Ascending aorta (tissue), 2 donors: ENCODE results near the gene BUD31. TPM values are rescaled to one million over a fixed set of nuclear protein-coding genes. Genes with fewer than 3 reads are reported as not detected.

Experiments
- DNase-seq, 2 donors: peaks; one replicate each; pipeline ENCODE4 v3.0.0-alpha.2; 2019; ENCODE audit warnings: low spot score in 2 of 2
- H3K27ac ChIP-seq, 2 donors: fragments of 200-600 bp; sonication (generic); one replicate each; pipeline ENCODE4 v1.5.1; 2016 to 2017; ENCODE audit warnings: mild to moderate bottlenecking in 1 of 2
- H3K27me3 ChIP-seq: fragments of 200-600 bp; sonication (generic); one replicate; pipeline ENCODE4 v1.5.1; 2017
- H3K36me3 ChIP-seq, 2 donors: fragments of 200-600 bp; sonication (generic); one replicate each; pipeline ENCODE4 v1.5.1; 2016
- H3K4me1 ChIP-seq, 2 donors: fragments of 200-600 bp; sonication (generic); one replicate each; pipeline ENCODE4 v1.5.1; 2016 to 2017; ENCODE audit warnings: mild to moderate bottlenecking in 1 of 2
- H3K4me3 ChIP-seq, 2 donors: fragments of 200-600 bp; sonication (generic); one replicate each; pipeline ENCODE4 v1.5.1; 2016 to 2017; ENCODE audit warnings: mild to moderate bottlenecking in 1 of 2
- H3K9me3 ChIP-seq, 2 donors: fragments of 200-600 bp; sonication (generic); one replicate each; pipeline ENCODE4 v1.5.1; 2016
- CTCF ChIP-seq, 3 experiments: fragments of 200-600 bp in 2 of 3; fragments of 450-650 bp in 1 of 3; sonication (generic) in 2 of 3; IDR thresholded peaks; one replicate each; pipeline ENCODE4 v1.5.1; 2016 to 2019; ENCODE audit warnings: antibody characterized with exemption in 3 of 3, mild to moderate bottlenecking in 1 of 3, moderate library complexity in 1 of 3
- intact Hi-C: fragments of 100-400 bp; cut with DNase I; formaldehyde crosslinking; loops from one replicate; pipeline ENCODE4 v1.15.1; 2023
- total RNA-seq: library from RNA; depleted of rRNA; stranded (reverse); fragments of >200 nt; gene quantifications from one replicate; pipeline ENCODE4 v1.1.0, GENCODE V29; 2016

The BUD31 gene
- total RNA-seq, 1 donor from 2014 or later, result 41.3 TPM

GRCh38 chr7:99437946-99438572 lies 29.3 kb downstream of the BUD31 start:
- TF ChIP-seq CTCF (IDR thresholded peaks at IDR 0.05), result no peak
- H3K36me3 ChIP-seq, result peaks cover 8 to 17% of the 10 kb centered on the region in 2 donors
- DNase-seq, result no peak
- intact Hi-C loops, result loop anchor here (2.0 kb wide), 2 partner anchors 29 kb away; partner anchors contain the start of genes ATP5MF, BUD31 and PDAP1
- peak overlapping the region; percentile 85 to 87 for H3K27ac ChIP-seq
- H3K4me3 ChIP-seq, result peak overlapping the region; percentile 80 to 91
- no peaks in the 10 kb centered on the region for H3K9me3 ChIP-seq
- H3K27me3 ChIP-seq, result no peaks in the 10 kb centered on the region
- H3K4me1 ChIP-seq, result peaks cover 5 to 22% of the 10 kb centered on the region in 2 donors

- H3K4me1 ChIP-seq, result peaks cover 5 to 22% of the 10 kb centered on the region in 2 donors
- no peaks in the 10 kb centered on the region for H3K9me3 ChIP-seq
- intact Hi-C loops, result loop anchor here (2.0 kb wide), 2 partner anchors 28 to 30 kb away; partner anchors contain the start of genes ATP5MF, BUD31 and PDAP1
- peak within 1 kb of the TSS; percentile 85 to 87 for H3K27ac ChIP-seq
- TF ChIP-seq CTCF (IDR thresholded peaks at IDR 0.05), result no peak
- DNase-seq, result peak; percentile 79 to 97
- H3K27me3 ChIP-seq, result no peaks in the 10 kb centered on the region
- peak within 1 kb of the TSS; percentile 80 to 91 for H3K4me3 ChIP-seq
- H3K36me3 ChIP-seq, result peaks cover 10 to 13% of the 10 kb centered on the region in 2 donors
Measured at GRCh38 chr7:99438573-99439480, 30.1 kb downstream of the BUD31 start, which contains the start of the genes CPSF4 and PTCD1. Gene CPSF4, plus strand, starts transcription at chr7:99438943. Its CDS starts 140 bp downstream, at chr7:99439083. Gene PTCD1, minus strand, starts transcription at chr7:99438798. Its CDS starts 3,556 bp downstream, at chr7:99435242.

GRCh38 chr7:99440195-99440594 lies 31.4 kb downstream of the BUD31 start:
- no peak for TF ChIP-seq CTCF (IDR thresholded peaks at IDR 0.05)
- no peak for DNase-seq
- H3K36me3 ChIP-seq, result peaks cover 5 to 12% of the 10 kb centered on the region in 2 donors
- H3K4me3 ChIP-seq, result peak overlapping the region; percentile 80 to 91
- intact Hi-C loops, result no loop called here
- H3K4me1 ChIP-seq, result peaks cover 5 to 22% of the 10 kb centered on the region in 2 donors
- no peaks in the 10 kb centered on the region for H3K9me3 ChIP-seq
- H3K27ac ChIP-seq, result peak overlapping the region in 1 of 2 donors; percentile 85
- no peaks in the 10 kb centered on the region for H3K27me3 ChIP-seq

- H3K27ac ChIP-seq, result no peak overlapping the region
- H3K27me3 ChIP-seq, result no peaks in the 10 kb centered on the region
- intact Hi-C loops, result no loop called here
- no peak for DNase-seq
- H3K4me3 ChIP-seq, result no peak overlapping the region
- no peak for TF ChIP-seq CTCF (IDR thresholded peaks at IDR 0.05)
- H3K9me3 ChIP-seq, result no peaks in the 10 kb centered on the region
- H3K4me1 ChIP-seq, result peaks cover 0 to 9% of the 10 kb centered on the region in 2 donors
- H3K36me3 ChIP-seq, result peaks cover 55 to 63% of the 10 kb centered on the region in 2 donors
Measured at GRCh38 chr7:99446096-99446495, 37.3 kb downstream of the BUD31 start.

GRCh38 chr7:99447943-99448342 lies 39.2 kb downstream of the BUD31 start:
- no peak for TF ChIP-seq CTCF (IDR thresholded peaks at IDR 0.05)

More at GRCh38 chr7:99447943-99448342, 39.2 kb downstream of the BUD31 start:
- Histone ChIP-seq H3K36me3 (peaks cover 61 to 76% of the 10 kb centered on the region in 2 donors), H3K27ac (no peak overlapping the region), H3K9me3 (no peaks in the 10 kb centered on the region), H3K4me3 (no peak overlapping the region), H3K4me1 (no peaks in the 10 kb centered on the region), H3K27me3 (no peaks in the 10 kb centered on the region)
- intact Hi-C loops, result no loop called here
- no peak for DNase-seq
